Astrocyte (in vitro differentiated cells and primary cell): ENCODE results near the gene DENND1C. TPM values are rescaled to one million over a fixed set of nuclear protein-coding genes. Genes with fewer than 3 reads are reported as not detected.
A peak's percentile ranks its signal among the peaks of the same experiment; 100 is the strongest.

Experiments
- DNase-seq: peaks from one replicate; pipeline ENCODE4 v3.0.0-alpha.2; 2010; ENCODE audit warnings: low read depth
- FAIRE-seq: peaks from 2 replicates; lab custom pipeline; 2011; peaks lifted over from hg19 to GRCh38; lab: Jason Lieb, UNC
- H2AFZ ChIP-seq: 2 replicates; pipeline ENCODE4 v1.6.0; 2012; ENCODE audit warnings: low read depth, low read length, inconsistent platforms
- H3K27ac ChIP-seq: 2 replicates; pipeline ENCODE4 v1.5.1; 2011; ENCODE audit warnings: low read depth, low read length, inconsistent platforms
- H3K27me3 ChIP-seq: 2 replicates; pipeline ENCODE4 v1.6.0; 2011; ENCODE audit warnings: low read length, inconsistent platforms; ENCODE audit not compliant: insufficient read depth
- H3K36me3 ChIP-seq: 2 replicates; pipeline ENCODE4 v1.5.1; 2011; ENCODE audit warnings: low read length, inconsistent platforms; ENCODE audit not compliant: insufficient read depth
- H3K4me1 ChIP-seq: 2 replicates; pipeline ENCODE4 v1.5.1; 2011; ENCODE audit warnings: low read length, inconsistent platforms; ENCODE audit not compliant: insufficient read depth
- H3K4me2 ChIP-seq: 2 replicates; pipeline ENCODE4 v1.6.0; 2012; ENCODE audit warnings: low read length, inconsistent platforms
- H3K4me3 ChIP-seq: 2 replicates; pipeline ENCODE4 v1.5.1; 2011; ENCODE audit warnings: low read depth, mild to moderate bottlenecking, low read length, inconsistent platforms; ENCODE audit not compliant: insufficient read depth
- H3K79me2 ChIP-seq: 2 replicates; pipeline ENCODE4 v1.6.0; 2012; ENCODE audit warnings: mild to moderate bottlenecking, low read length, inconsistent platforms; ENCODE audit not compliant: insufficient read depth
- H3K9ac ChIP-seq: 2 replicates; pipeline ENCODE4 v1.6.0; 2012; ENCODE audit warnings: mild to moderate bottlenecking, low read length, inconsistent platforms
- H3K9me3 ChIP-seq: 2 replicates; pipeline ENCODE4 v1.5.1; 2012; ENCODE audit warnings: low read depth, mild to moderate bottlenecking, low read length, inconsistent platforms; ENCODE audit not compliant: insufficient read depth
- H4K20me1 ChIP-seq: 2 replicates; pipeline ENCODE4 v1.6.0; 2012; ENCODE audit warnings: low read length, inconsistent platforms; ENCODE audit not compliant: insufficient read depth
- H3K27ac Mint-ChIP-seq: one replicate; pipeline ENCODE4 v1.8.0; 2021; ENCODE audit warnings: mild to moderate bottlenecking, mixed read lengths; ENCODE audit not compliant: unreplicated experiment
- H3K27me3 Mint-ChIP-seq: one replicate; pipeline ENCODE4 v1.8.0; 2021; ENCODE audit warnings: low read depth, mixed read lengths; ENCODE audit not compliant: unreplicated experiment
- H3K36me3 Mint-ChIP-seq: one replicate; pipeline ENCODE4 v1.8.0; 2021; ENCODE audit warnings: low read depth, mixed read lengths; ENCODE audit not compliant: unreplicated experiment
- H3K4me1 Mint-ChIP-seq: one replicate; pipeline ENCODE4 v1.8.0; 2021; ENCODE audit warnings: low read depth, mixed read lengths; ENCODE audit not compliant: unreplicated experiment
- H3K4me3 Mint-ChIP-seq: one replicate; pipeline ENCODE4 v1.8.0; 2021; ENCODE audit warnings: mild to moderate bottlenecking, moderate library complexity, mixed read lengths; ENCODE audit not compliant: unreplicated experiment
- H3K9me3 Mint-ChIP-seq: one replicate; pipeline ENCODE4 v1.8.0; 2021; ENCODE audit warnings: mild to moderate bottlenecking, mixed read lengths; ENCODE audit not compliant: unreplicated experiment
- EZH2 ChIP-seq: IDR thresholded peaks from 2 replicates; pipeline ENCODE4 v1.6.1; 2012; ENCODE audit warnings: mild to moderate bottlenecking, low read length, inconsistent platforms; ENCODE audit not compliant: insufficient read depth
- total RNA-seq: library from RNA; stranded (reverse); gene quantifications from 2 replicates; pipeline ENCODE4 v1.2.1, GENCODE V29; 2021
- TF ChIP-seq, protein P1 (sequence below): IDR thresholded peaks from 2 replicates; pipeline ENCODE4 v1.5.1; 2011; ENCODE audit warnings: low read depth, mild to moderate bottlenecking, inconsistent platforms, low read length, moderate library complexity; ENCODE audit not compliant: insufficient read depth

Gene DENND1C
- total RNA-seq, 1 donor from 2014 or later = not detected

DNA sequence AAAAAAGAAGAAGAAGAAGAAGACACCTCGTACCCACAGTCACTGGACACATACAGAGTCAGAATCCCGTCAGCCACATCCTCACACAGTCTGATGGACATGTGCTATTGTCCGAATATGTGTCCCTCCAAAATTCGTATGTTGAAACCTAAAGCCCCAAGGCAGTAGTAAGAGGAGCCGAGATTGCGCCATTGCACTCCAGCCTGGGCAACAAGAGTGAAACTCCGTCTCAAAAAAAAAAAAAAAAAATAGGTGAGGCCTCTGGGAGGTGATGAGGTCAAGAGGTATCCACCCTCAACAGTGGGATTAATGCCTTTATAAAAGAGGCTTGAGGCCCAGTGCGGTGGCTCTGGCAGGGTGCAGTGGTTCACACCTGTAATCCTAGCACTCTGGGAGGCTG lies 2.6 kb upstream of the DENND1C start:
- Histone ChIP-seq H3K4me1 (no peaks in the 10 kb centered on the region), H3K4me2 (no peak overlapping the region), H4K20me1 (no peaks in the 10 kb centered on the region), H3K27ac (no peak overlapping the region), H2AFZ (no peak overlapping the region), H3K9ac (no peak overlapping the region), H3K36me3 (no peaks in the 10 kb centered on the region), H3K79me2 (no peaks in the 10 kb centered on the region), H3K9me3 (no peaks in the 10 kb centered on the region), H3K27me3 (no peaks in the 10 kb centered on the region), H3K4me3 (no peak overlapping the region)
- Mint-ChIP-seq H3K9me3 (no peaks in the 10 kb centered on the region), H3K27me3 (peaks cover 6% of the 10 kb centered on the region), H3K4me1 (no peaks in the 10 kb centered on the region), H3K36me3 (no peaks in the 10 kb centered on the region), H3K27ac (no peak overlapping the region), H3K4me3 (no peak overlapping the region)
- FAIRE-seq (no peak), DNase-seq (no peak)
- TF ChIP-seq, protein P1, sequence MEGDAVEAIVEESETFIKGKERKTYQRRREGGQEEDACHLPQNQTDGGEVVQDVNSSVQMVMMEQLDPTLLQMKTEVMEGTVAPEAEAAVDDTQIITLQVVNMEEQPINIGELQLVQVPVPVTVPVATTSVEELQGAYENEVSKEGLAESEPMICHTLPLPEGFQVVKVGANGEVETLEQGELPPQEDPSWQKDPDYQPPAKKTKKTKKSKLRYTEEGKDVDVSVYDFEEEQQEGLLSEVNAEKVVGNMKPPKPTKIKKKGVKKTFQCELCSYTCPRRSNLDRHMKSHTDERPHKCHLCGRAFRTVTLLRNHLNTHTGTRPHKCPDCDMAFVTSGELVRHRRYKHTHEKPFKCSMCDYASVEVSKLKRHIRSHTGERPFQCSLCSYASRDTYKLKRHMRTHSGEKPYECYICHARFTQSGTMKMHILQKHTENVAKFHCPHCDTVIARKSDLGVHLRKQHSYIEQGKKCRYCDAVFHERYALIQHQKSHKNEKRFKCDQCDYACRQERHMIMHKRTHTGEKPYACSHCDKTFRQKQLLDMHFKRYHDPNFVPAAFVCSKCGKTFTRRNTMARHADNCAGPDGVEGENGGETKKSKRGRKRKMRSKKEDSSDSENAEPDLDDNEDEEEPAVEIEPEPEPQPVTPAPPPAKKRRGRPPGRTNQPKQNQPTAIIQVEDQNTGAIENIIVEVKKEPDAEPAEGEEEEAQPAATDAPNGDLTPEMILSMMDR = no peak
- TF ChIP-seq EZH2 = no peak

DNA sequence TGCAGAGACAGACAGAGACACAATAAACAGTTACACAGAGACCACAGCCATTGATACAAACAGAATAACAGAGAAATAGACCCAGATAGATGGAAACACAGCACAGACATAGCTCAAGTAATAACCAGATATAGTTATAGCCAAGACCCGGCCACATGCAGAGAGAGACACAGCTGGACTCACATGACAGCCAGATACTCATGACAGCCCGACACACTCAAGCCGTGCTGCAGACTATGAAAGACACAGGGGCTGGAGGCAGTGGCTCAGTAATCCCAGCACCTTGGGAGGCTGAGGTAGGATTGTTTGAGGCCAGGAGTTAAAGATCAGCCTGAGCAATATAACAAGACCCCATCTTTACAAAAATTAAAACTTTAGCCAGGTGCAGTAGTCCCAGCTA lies 1.6 kb upstream of the DENND1C start:
- no peak overlapping the region for H3K4me3 Mint-ChIP-seq

DNA sequence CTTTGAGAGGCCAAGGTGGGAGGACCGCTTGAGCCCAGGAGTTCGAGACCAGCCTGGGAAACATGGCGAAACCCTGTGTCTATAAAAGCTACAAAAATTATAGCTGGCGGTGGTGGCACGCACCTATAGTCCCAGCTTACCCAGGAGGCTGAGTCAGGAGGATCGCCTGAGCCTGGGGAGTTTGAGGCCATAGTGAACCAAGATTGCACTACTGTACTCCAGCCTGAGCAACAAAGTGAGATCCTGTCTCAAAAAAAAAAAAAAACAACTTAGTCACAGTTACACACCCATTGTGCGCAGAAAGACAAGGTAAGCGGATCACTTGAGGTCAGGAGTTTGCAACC lies 728 bp upstream of the DENND1C start:
- FAIRE-seq = no peak
- H3K79me2 ChIP-seq = no peaks in the 10 kb centered on the region
- H3K9me3 ChIP-seq = no peaks in the 10 kb centered on the region
- H3K4me1 Mint-ChIP-seq = no peaks in the 10 kb centered on the region
- no peak overlapping the region for H3K27ac ChIP-seq
- no peak overlapping the region for H3K4me3 ChIP-seq
- no peaks in the 10 kb centered on the region for H3K27me3 ChIP-seq
- H3K27me3 Mint-ChIP-seq = peaks cover 4% of the 10 kb centered on the region
- H3K9me3 Mint-ChIP-seq = no peaks in the 10 kb centered on the region
- H3K9ac ChIP-seq = no peak overlapping the region
- TF ChIP-seq EZH2 = no peak
- TF ChIP-seq, protein P1 = no peak
- H4K20me1 ChIP-seq = no peaks in the 10 kb centered on the region
- H3K4me3 Mint-ChIP-seq = no peak overlapping the region
- H3K4me1 ChIP-seq = no peaks in the 10 kb centered on the region
- no peaks in the 10 kb centered on the region for H3K36me3 ChIP-seq
- no peak overlapping the region for H3K27ac Mint-ChIP-seq
- no peak for DNase-seq
- no peak overlapping the region for H3K4me2 ChIP-seq
- peak overlapping the region; percentile 63 for H2AFZ ChIP-seq
- H3K36me3 Mint-ChIP-seq = no peaks in the 10 kb centered on the region

More for the DNA sequence above, 1.6 kb upstream of the DENND1C start:
- no peak overlapping the region for H3K4me2 ChIP-seq
- Mint-ChIP-seq H3K4me1 (no peaks in the 10 kb centered on the region), H3K27ac (no peak overlapping the region), H3K36me3 (no peaks in the 10 kb centered on the region), H3K9me3 (no peaks in the 10 kb centered on the region), H3K27me3 (peaks cover 4% of the 10 kb centered on the region)
- no peaks in the 10 kb centered on the region for H4K20me1 ChIP-seq
- H3K4me3 ChIP-seq = no peak overlapping the region
- TF ChIP-seq, protein P1 = no peak
- TF ChIP-seq EZH2 = no peak
- H3K27ac ChIP-seq = no peak overlapping the region
- H3K9me3 ChIP-seq = no peaks in the 10 kb centered on the region
- no peaks in the 10 kb centered on the region for H3K36me3 ChIP-seq
- H2AFZ ChIP-seq = no peak overlapping the region
- no peaks in the 10 kb centered on the region for H3K4me1 ChIP-seq
- no peak for FAIRE-seq
- no peak for DNase-seq
- no peaks in the 10 kb centered on the region for H3K79me2 ChIP-seq
- no peaks in the 10 kb centered on the region for H3K27me3 ChIP-seq
- no peak overlapping the region for H3K9ac ChIP-seq
